BJ (cell line): ENCODE measurements around the gene GLI3. TPM values are rescaled to one million over a fixed set of nuclear protein-coding genes. Genes with fewer than 3 reads are reported as not detected.

Experiments
- CTCF ChIA-PET: fragments of 350-600 bp; formaldehyde crosslinking; extraction: SDS; loops from one replicate; lab custom pipeline; 2021; ENCODE audit warnings: antibody characterized with exemption, inconsistent platforms; lab: Yijun Ruan, JAX
- POLR2A ChIA-PET: fragments of 300-600 bp; sonication (Branson Sonifier 250); formaldehyde crosslinking; extraction: SDS; loops from one replicate; lab custom pipeline; 2021; ENCODE audit warnings: antibody characterized with exemption; lab: Charles Lee
- DNase-seq: peaks from one replicate; pipeline ENCODE4 v3.0.0-alpha.2; 2011; ENCODE audit warnings: low read depth
- H3K27me3 ChIP-seq: 2 replicates; pipeline ENCODE4 v1.6.0; 2011; ENCODE audit warnings: low read length; ENCODE audit not compliant: control insufficient read depth, insufficient read depth
- H3K36me3 ChIP-seq: 2 replicates; pipeline ENCODE4 v1.5.1; 2011; ENCODE audit warnings: low read length; ENCODE audit not compliant: control insufficient read depth, insufficient read depth
- H3K4me3 ChIP-seq: 2 replicates; pipeline ENCODE4 v1.5.1; 2011; ENCODE audit warnings: low read depth, mild to moderate bottlenecking, control low read depth, low read length
- CTCF ChIP-seq: IDR thresholded peaks from 2 replicates; pipeline ENCODE4 v1.5.1; 2011; ENCODE audit warnings: low read depth, mild to moderate bottlenecking, control low read depth, inconsistent platforms, low read length, moderate library complexity; ENCODE audit not compliant: insufficient read depth
- polyA plus RNA-seq: library from polyadenylated mRNA; depleted of rRNA; stranded (reverse); fragments of >200 nt; gene quantifications from 2 replicates; pipeline ENCODE4 v1.2.3, GENCODE V29; 2011

GLI3 gene
- polyA plus RNA-seq, 1 experiment, result 5.1 TPM

DNA sequence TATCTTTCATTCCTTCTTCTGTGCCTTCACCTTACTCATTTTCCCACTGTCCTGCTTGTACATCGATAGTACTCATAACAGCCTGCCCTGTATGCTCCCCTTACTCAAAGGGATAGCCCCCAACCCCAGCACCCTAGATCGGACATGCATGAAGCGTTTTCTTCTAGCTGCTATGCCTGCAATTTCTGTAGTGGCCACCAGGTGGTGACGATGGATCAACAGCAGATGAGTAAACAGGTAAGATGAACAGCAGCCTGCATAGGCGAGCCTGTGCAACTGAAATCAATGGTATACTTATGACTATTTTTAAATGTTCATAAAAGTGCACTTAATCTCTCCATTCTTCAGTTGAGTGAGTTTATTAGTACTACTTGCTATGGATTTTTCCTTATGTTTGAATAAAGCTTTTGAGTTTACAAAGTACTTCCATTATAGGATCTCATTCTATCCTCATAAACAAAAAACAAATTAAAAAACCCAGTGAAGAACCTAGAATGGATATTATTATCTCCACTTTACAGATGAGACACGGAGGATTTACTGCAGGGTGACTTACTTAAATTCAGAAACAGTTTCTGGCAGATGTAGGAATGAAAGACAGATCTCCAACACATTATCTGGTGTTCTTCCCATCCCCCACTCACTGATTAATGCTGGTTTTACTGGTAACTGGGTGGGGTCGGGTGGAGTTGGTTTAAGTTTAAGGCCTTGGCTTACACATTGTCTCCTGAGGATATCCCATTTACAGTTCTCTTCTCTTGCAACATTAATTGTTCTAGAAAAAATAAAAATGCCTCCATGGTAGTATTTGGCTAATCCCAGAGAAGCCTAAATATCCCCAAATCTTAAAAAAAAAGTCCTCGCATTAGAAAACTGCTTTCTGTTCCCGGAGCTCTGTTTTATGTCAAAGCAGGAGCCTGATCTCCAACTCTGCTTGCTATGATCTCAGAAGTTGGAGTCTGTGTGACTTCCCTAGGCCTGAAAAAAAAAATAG is 222.1 kb downstream of the GLI3 start:
- TF ChIP-seq CTCF, result peak; percentile 66
- H3K36me3 ChIP-seq, result no peaks in the 10 kb centered on the region
- no peak for DNase-seq
- ChIA-PET CTCF (interaction anchor here (0.6 to 3.0 kb wide), 9 partner anchors 9 to 330 kb away, joined by 3 to 10 read pairs (median 3); no protein-coding TSS in a partner anchor), POLR2A (no interaction called here)
- no peaks in the 10 kb centered on the region for H3K27me3 ChIP-seq
- no peak overlapping the region for H3K4me3 ChIP-seq

DNA sequence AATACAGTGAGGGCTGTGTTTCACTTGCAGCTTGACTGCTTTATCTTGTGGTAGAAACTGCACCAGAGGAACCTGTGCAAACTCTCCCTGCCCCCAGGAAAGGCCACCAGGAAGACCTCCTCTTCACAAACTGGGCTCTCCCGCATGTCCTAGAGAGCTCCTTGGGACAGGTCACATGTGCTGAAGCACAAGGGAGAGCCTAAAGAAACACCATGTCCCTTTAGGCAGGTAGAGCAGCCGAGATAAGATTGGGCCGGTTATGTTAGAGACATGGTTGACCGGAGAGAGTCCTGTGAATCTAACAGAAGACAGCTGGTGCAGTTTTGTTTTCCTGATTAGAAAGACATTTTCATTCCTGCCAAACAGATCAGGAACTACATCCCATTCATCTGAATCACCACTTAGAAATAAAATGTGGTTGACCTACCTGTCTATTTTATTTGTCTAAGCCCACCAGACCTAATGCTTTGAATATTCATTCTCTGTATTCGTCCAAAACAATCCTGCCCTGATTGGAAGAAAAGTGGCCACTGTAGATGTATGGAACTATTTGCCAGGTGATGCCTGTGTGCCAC is 224.1 kb downstream of the GLI3 start:
- ChIA-PET POLR2A (no interaction called here), CTCF (interaction anchor here (0.8 to 3.0 kb wide), 4 partner anchors 12 to 22 kb away, joined by 3 to 10 read pairs (median 4); no protein-coding TSS in a partner anchor)
- TF ChIP-seq CTCF, result no peak
- H3K27me3 ChIP-seq, result no peaks in the 10 kb centered on the region
- no peak overlapping the region for H3K4me3 ChIP-seq
- 0 out of 2 replicates have a peak, but pooled peaks cover 1% of the 10 kb centered on the region for H3K36me3 ChIP-seq
- no peak for DNase-seq

- ChIA-PET POLR2A (interaction anchor here (0.7 kb wide), 1 partner anchor 22 kb away, joined by 3 read pairs; no protein-coding TSS in a partner anchor), CTCF (interaction anchor here (1.1 to 3.0 kb wide), 2 partner anchors 11 to 13 kb away, joined by 3 to 10 read pairs; no protein-coding TSS in a partner anchor)
- H3K4me3 ChIP-seq, result no peak overlapping the region
- no peaks in the 10 kb centered on the region for H3K27me3 ChIP-seq
- 0 out of 2 replicates have a peak, but pooled peaks cover 1% of the 10 kb centered on the region for H3K36me3 ChIP-seq
- TF ChIP-seq CTCF, result no peak
- DNase-seq, result no peak
Observed at GRCh38 chr7:42012313-42012712, 224.7 kb downstream of the GLI3 start.

DNA sequence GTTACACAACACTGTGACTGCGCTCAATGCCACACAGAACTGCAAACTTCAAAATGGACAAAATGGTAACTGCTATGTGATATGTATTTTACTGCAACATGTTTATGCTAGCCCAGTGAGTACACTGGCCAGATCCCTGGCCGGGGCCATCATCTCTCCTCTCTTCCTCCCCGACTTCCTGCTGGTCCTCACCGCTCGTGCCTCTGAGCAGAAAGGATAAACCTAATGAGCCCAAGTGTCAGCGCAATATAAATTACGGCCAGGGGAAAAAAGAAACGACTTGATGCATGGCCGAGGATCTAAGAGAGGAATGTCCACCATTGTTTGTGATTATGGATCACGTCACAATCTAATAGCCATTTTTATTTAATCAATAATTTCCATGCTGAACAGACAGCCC is 225.2 kb downstream of the GLI3 start:
- Histone ChIP-seq H3K27me3 (no peaks in the 10 kb centered on the region), H3K4me3 (no peak overlapping the region), H3K36me3 (0 out of 2 replicates have a peak, but pooled peaks cover 1% of the 10 kb centered on the region)
- ChIA-PET POLR2A (interaction anchor here (0.7 kb wide), 1 partner anchor 21 kb away, joined by 3 read pairs; no protein-coding TSS in a partner anchor), CTCF (no interaction called here)
- DNase-seq, result no peak
- no peak for TF ChIP-seq CTCF
